Activated CD4-positive, alpha-beta T cell treated with anti-CD3 and anti-CD28 coated beads for 36 hours (primary cell): ENCODE results near the gene ANKRD31. TPM values are rescaled to one million over a fixed set of nuclear protein-coding genes. Genes with fewer than 3 reads are reported as not detected.
"Not testable (repeated sequence)": the region's sequence is repeated elsewhere in the genome, so short reads cannot be mapped to it uniquely, and the experiment has no call there.

Experiments used
- ATAC-seq: fragments of 200-7000 bp; cut with Tn5 transposase; one replicate; pipeline ENCODE4 v1.10.0; 2021; ENCODE audit warnings: mild to moderate bottlenecking, moderate library complexity
- CTCF ChIA-PET: fragments of 350-600 bp; sonication (Branson Sonifier 250); formaldehyde crosslinking; loops from one replicate; lab custom pipeline; 2021; ENCODE audit warnings: antibody characterized with exemption; lab: Charles Lee
- POLR2A ChIA-PET: fragments of 350-600 bp; sonication (Branson Sonifier 250); formaldehyde crosslinking; loops from one replicate; lab custom pipeline; 2021; ENCODE audit warnings: antibody characterized with exemption, inconsistent platforms; lab: Charles Lee
- DNase-seq: peaks from one replicate; pipeline ENCODE4 v3.0.0-alpha.2; 2020
- H3K27ac Mint-ChIP-seq: one replicate; pipeline ENCODE4 v1.8.0; 2021; ENCODE audit warnings: mixed read lengths
- H3K27me3 Mint-ChIP-seq: one replicate; pipeline ENCODE4 v1.8.0; 2021; ENCODE audit warnings: mixed read lengths
- H3K36me3 Mint-ChIP-seq: one replicate; pipeline ENCODE4 v1.8.0; 2021; ENCODE audit warnings: low read depth, mixed read lengths
- H3K4me1 Mint-ChIP-seq: one replicate; pipeline ENCODE4 v1.8.0; 2021; ENCODE audit warnings: mixed read lengths
- H3K4me3 Mint-ChIP-seq: one replicate; pipeline ENCODE4 v1.8.0; 2021; ENCODE audit warnings: mild to moderate bottlenecking, moderate library complexity, mixed read lengths
- H3K9me3 Mint-ChIP-seq: one replicate; pipeline ENCODE4 v1.8.0; 2021; ENCODE audit warnings: low read depth, mixed read lengths
- intact Hi-C, 2 experiments: fragments of 100-400 bp; cut with DNase I in 1 of 2; cut with micrococcal nuclease in 1 of 2; formaldehyde crosslinking; loops; one replicate each; pipeline versions ENCODE4 v1.14.2 to v1.15.1; 2022 to 2024; cut with DNase I, micrococcal nuclease
- total RNA-seq, 2 experiments: library from RNA; stranded (reverse); gene quantifications; one replicate each; pipeline ENCODE4 v1.2.3, GENCODE V29; 2021

Gene ANKRD31
- total RNA-seq, 2 experiments from 2014 or later, result 0.66 to 0.67 TPM

- intact Hi-C loops, result loop anchor here (1.0 to 10.0 kb wide), 5 partner anchors 216 to 1361 kb away; no protein-coding TSS in a partner anchor
- peaks cover 2% of the 10 kb centered on the region for H3K9me3 Mint-ChIP-seq
- H3K27ac Mint-ChIP-seq, result no peak overlapping the region
- H3K36me3 Mint-ChIP-seq, result no peaks in the 10 kb centered on the region
- no peaks in the 10 kb centered on the region for H3K4me1 Mint-ChIP-seq
- H3K4me3 Mint-ChIP-seq, result no peak overlapping the region
- CTCF ChIA-PET, result interaction anchor here (0.8 to 1.0 kb wide), 3 partner anchors 21 to 342 kb away, joined by 3 to 5 read pairs (median 3); no protein-coding TSS in a partner anchor
- H3K27me3 Mint-ChIP-seq, result no peaks in the 10 kb centered on the region
- ATAC-seq, result peak; percentile 47
- no peak for DNase-seq
- POLR2A ChIA-PET, result no interaction called here
Measured at GRCh38 chr5:75265731-75266130, 29.1 kb upstream of the ANKRD31 start.

GRCh38 chr5:75262271-75262670, 25.6 kb upstream of the ANKRD31 start:
- H3K27me3 Mint-ChIP-seq, result no peaks in the 10 kb centered on the region
- H3K27ac Mint-ChIP-seq, result no peak overlapping the region
- CTCF ChIA-PET, result interaction anchor here (0.7 to 1.4 kb wide), 3 partner anchors 26 to 212 kb away, joined by 3 read pairs; partner anchors contain the start of genes ANKRD31 and GCNT4
- no peaks in the 10 kb centered on the region for H3K36me3 Mint-ChIP-seq
- ATAC-seq, result no peak
- POLR2A ChIA-PET, result no interaction called here
- no peaks in the 10 kb centered on the region for H3K9me3 Mint-ChIP-seq
- H3K4me1 Mint-ChIP-seq, result no peaks in the 10 kb centered on the region
- intact Hi-C loops, result loop anchor here (10.0 kb wide), 2 partner anchors 337 to 1357 kb away; no protein-coding TSS in a partner anchor
- DNase-seq, result no peak
- no peak overlapping the region for H3K4me3 Mint-ChIP-seq

GRCh38 chr5:75260708-75261107, 24.0 kb upstream of the ANKRD31 start:
- no peak for ATAC-seq
- intact Hi-C loops, result loop anchor here (10.0 kb wide), 2 partner anchors 336 to 1356 kb away; no protein-coding TSS in a partner anchor
- Mint-ChIP-seq H3K9me3 (peaks cover 2% of the 10 kb centered on the region), H3K27me3 (peaks cover 3% of the 10 kb centered on the region), H3K27ac (no peak overlapping the region), H3K36me3 (no peaks in the 10 kb centered on the region), H3K4me3 (no peak overlapping the region), H3K4me1 (no peaks in the 10 kb centered on the region)
- CTCF ChIA-PET, result interaction anchor here (1.0 kb wide), 1 partner anchor 211 kb away, joined by 3 read pairs; no protein-coding TSS in a partner anchor
- no peak for DNase-seq
- POLR2A ChIA-PET, result no interaction called here

- H3K36me3 Mint-ChIP-seq, H3K27me3 Mint-ChIP-seq, CTCF ChIA-PET, intact Hi-C loops, H3K9me3 Mint-ChIP-seq, POLR2A ChIA-PET, DNase-seq, H3K4me3 Mint-ChIP-seq, ATAC-seq, H3K27ac Mint-ChIP-seq, H3K4me1 Mint-ChIP-seq: not testable (repeated sequence)
Measured at GRCh38 chr5:75250452-75250851, 13.8 kb upstream of the ANKRD31 start.

GRCh38 chr5:75245023-75245422, 8.3 kb upstream of the ANKRD31 start:
- H3K4me1 Mint-ChIP-seq, result no peaks in the 10 kb centered on the region
- DNase-seq, result no peak
- intact Hi-C loops, result no loop called here
- ChIA-PET CTCF (interaction anchor here (0.8 kb wide), 1 partner anchor 20 kb away, joined by 3 read pairs; no protein-coding TSS in a partner anchor), POLR2A (no interaction called here)
- H3K4me3 Mint-ChIP-seq, result no peak overlapping the region
- no peak overlapping the region for H3K27ac Mint-ChIP-seq
- ATAC-seq, result no peak
- no peaks in the 10 kb centered on the region for H3K27me3 Mint-ChIP-seq
- no peaks in the 10 kb centered on the region for H3K9me3 Mint-ChIP-seq
- H3K36me3 Mint-ChIP-seq, result no peaks in the 10 kb centered on the region

GRCh38 chr5:75243510-75243909, 6.8 kb upstream of the ANKRD31 start:
- Mint-ChIP-seq H3K4me3 (no peak overlapping the region), H3K9me3 (no peaks in the 10 kb centered on the region), H3K27ac (no peak overlapping the region), H3K36me3 (no peaks in the 10 kb centered on the region), H3K4me1 (no peaks in the 10 kb centered on the region), H3K27me3 (no peaks in the 10 kb centered on the region)
- ChIA-PET POLR2A (no interaction called here), CTCF (no interaction called here)
- DNase-seq, result no peak
- ATAC-seq, result no peak
- intact Hi-C loops, result no loop called here

- H3K4me3 Mint-ChIP-seq, result no peak overlapping the region
- ChIA-PET CTCF (no interaction called here), POLR2A (no interaction called here)
- H3K27me3 Mint-ChIP-seq, result no peaks in the 10 kb centered on the region
- no peak for DNase-seq
- intact Hi-C loops, result no loop called here
- no peak overlapping the region for H3K27ac Mint-ChIP-seq
- no peak for ATAC-seq
- no peaks in the 10 kb centered on the region for H3K4me1 Mint-ChIP-seq
- no peaks in the 10 kb centered on the region for H3K9me3 Mint-ChIP-seq
- no peaks in the 10 kb centered on the region for H3K36me3 Mint-ChIP-seq
Measured at GRCh38 chr5:75243100-75243499, 6.4 kb upstream of the ANKRD31 start.

GRCh38 chr5:75242067-75242466, 5.4 kb upstream of the ANKRD31 start:
- ATAC-seq (no peak), DNase-seq (no peak)
- ChIA-PET POLR2A (no interaction called here), CTCF (interaction anchor here (0.6 kb wide), 1 partner anchor 82 kb away, joined by 4 read pairs; no protein-coding TSS in a partner anchor)
- intact Hi-C loops, result no loop called here
- Mint-ChIP-seq H3K9me3 (no peaks in the 10 kb centered on the region), H3K36me3 (no peaks in the 10 kb centered on the region), H3K27me3 (no peaks in the 10 kb centered on the region), H3K27ac (no peak overlapping the region), H3K4me1 (peaks cover 2% of the 10 kb centered on the region), H3K4me3 (no peak overlapping the region)

GRCh38 chr5:75239681-75240080, 3.0 kb upstream of the ANKRD31 start:
- ATAC-seq (no peak), DNase-seq (no peak)
- ChIA-PET POLR2A (no interaction called here), CTCF (interaction anchor here (0.7 kb wide), 1 partner anchor 190 kb away, joined by 3 read pairs; no protein-coding TSS in a partner anchor)
- H3K4me3 Mint-ChIP-seq, result no peak overlapping the region
- no peak overlapping the region for H3K27ac Mint-ChIP-seq
- intact Hi-C loops, result loop anchor here (5.0 kb wide), 3 partner anchors 83 to 443 kb away; no protein-coding TSS in a partner anchor
- no peaks in the 10 kb centered on the region for H3K27me3 Mint-ChIP-seq
- peaks cover 8% of the 10 kb centered on the region for H3K4me1 Mint-ChIP-seq
- H3K9me3 Mint-ChIP-seq, result no peaks in the 10 kb centered on the region
- no peaks in the 10 kb centered on the region for H3K36me3 Mint-ChIP-seq

GRCh38 chr5:75235711-75236110, 967 bp downstream of the ANKRD31 start:
- ChIA-PET POLR2A (interaction anchor here (2.2 to 2.8 kb wide), 2 partner anchors 101 to 184 kb away, joined by 9 to 16 read pairs; partner anchors contain the start of genes GCNT4 and HMGCR), CTCF (interaction anchor here (0.6 to 3.5 kb wide), 19 partner anchors 11 to 1677 kb away, joined by 3 to 35 read pairs (median 4); partner anchors contain the start of genes GCNT4 and HMGCR)

GRCh38 chr5:75234251-75234650, 2.4 kb downstream of the ANKRD31 start:
- Mint-ChIP-seq H3K27ac (no peak overlapping the region), H3K27me3 (no peaks in the 10 kb centered on the region), H3K4me1 (peaks cover 8% of the 10 kb centered on the region), H3K4me3 (no peak overlapping the region), H3K36me3 (no peaks in the 10 kb centered on the region), H3K9me3 (no peaks in the 10 kb centered on the region)
- no peak for DNase-seq
- no peak for ATAC-seq
- ChIA-PET CTCF (interaction anchor here (0.8 to 1.4 kb wide), 4 partner anchors 84 to 447 kb away, joined by 3 to 7 read pairs (median 4); partner anchors contain the start of gene HMGCR), POLR2A (interaction anchor here (0.7 kb wide), 1 partner anchor 709 kb away, joined by 3 read pairs; no protein-coding TSS in a partner anchor)
- intact Hi-C loops, result no loop called here

More at GRCh38 chr5:75235711-75236110, 967 bp downstream of the ANKRD31 start:
- peaks cover 8% of the 10 kb centered on the region for H3K4me1 Mint-ChIP-seq
- intact Hi-C loops, result loop anchor here (1.0 to 5.0 kb wide), 11 partner anchors 87 to 482 kb away; partner anchors contain the start of genes GCNT4 (in 1 of the 2), GFM2 (in 1 of the 2), HMGCR (in 1 of the 2) and NSA2 (in 1 of the 2)
- H3K9me3 Mint-ChIP-seq, result no peaks in the 10 kb centered on the region
- peak overlapping the region; percentile 96 for H3K27ac Mint-ChIP-seq
- ATAC-seq, result no peak
- H3K4me3 Mint-ChIP-seq, result peak overlapping the region; percentile 87
- DNase-seq, result no peak
- no peaks in the 10 kb centered on the region for H3K27me3 Mint-ChIP-seq
- no peaks in the 10 kb centered on the region for H3K36me3 Mint-ChIP-seq

GRCh38 chr5:75226916-75227315, 9.8 kb downstream of the ANKRD31 start:
- H3K9me3 Mint-ChIP-seq, result no peaks in the 10 kb centered on the region
- no peaks in the 10 kb centered on the region for H3K27me3 Mint-ChIP-seq
- no peak for ATAC-seq
- no peak overlapping the region for H3K27ac Mint-ChIP-seq
- CTCF ChIA-PET, result no interaction called here
- no peak overlapping the region for H3K4me3 Mint-ChIP-seq
- peaks cover 3% of the 10 kb centered on the region for H3K36me3 Mint-ChIP-seq
- H3K4me1 Mint-ChIP-seq, result no peaks in the 10 kb centered on the region
- POLR2A ChIA-PET, result no interaction called here
- no peak for DNase-seq
- intact Hi-C loops, result no loop called here
